IPS DF 4.7 (cell line): ENCODE data around the gene PLXNA2.
A peak's percentile ranks its signal among the peaks of the same experiment; 100 is the strongest.

Experiments used
- DNase-seq: peaks from one replicate; pipeline ENCODE4 v3.0.0-alpha.2; 2013; ENCODE audit warnings: low spot score; ENCODE audit errors: extremely low read depth

PLXNA2 gene

DNA sequence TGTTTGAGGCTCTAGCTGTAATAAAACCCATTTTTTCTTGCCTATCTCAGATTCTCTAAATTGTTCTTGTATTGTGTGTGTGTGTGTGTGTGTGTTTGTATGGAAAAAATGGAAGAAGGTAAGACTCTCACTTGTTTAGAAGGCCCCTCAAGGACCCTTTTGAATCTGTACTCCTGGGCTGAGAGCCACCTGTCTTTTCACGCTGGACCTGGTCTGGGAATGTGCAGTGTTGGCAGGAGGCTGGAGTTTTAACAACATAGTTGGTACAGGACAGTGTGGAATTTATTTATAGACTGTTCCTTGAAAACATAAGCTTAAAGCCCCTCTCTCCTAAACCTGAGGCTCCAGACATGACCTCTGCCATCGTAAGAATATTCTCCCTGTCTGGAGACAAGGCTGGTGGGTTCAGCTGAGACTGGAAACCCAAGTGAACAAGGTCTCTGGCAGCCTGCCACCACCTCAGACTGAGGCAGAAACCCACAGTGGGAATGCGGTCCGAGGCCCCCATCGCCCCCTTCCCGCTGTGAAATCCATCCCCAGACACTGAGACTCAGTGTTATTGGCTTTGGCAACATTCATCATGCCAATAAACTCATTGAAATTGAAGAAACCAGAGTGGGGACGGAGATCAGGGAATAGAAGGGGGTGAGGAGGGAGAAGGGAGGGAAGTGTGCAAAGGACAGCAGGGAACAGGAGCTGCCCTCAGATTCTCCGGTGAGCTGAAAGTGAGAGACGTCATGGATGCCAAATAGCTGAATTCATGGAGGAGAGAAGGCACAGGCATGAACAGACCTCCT lies 24.6 kb upstream of the PLXNA2 start:
- no peak for DNase-seq

DNA sequence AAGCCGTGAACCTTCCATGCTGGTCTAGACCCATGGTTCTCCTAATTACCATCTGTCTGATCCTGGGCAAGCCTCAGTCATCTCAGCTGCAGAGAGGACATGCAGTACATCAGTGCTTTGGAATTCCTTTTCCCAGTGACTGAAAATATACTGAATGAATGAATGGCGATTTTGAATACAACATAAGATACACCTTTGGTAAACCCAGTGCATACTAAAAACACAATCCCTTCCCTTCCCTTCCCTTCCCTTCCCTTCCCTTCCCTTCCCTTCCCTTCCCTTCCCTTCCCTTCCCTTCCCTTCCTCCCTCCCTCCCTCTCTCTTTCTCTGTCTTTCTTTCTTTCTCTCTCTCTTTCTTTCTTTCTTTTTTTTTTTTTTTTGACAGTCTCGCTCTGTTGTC lies 21.3 kb upstream of the PLXNA2 start:
- no peak for DNase-seq

DNA sequence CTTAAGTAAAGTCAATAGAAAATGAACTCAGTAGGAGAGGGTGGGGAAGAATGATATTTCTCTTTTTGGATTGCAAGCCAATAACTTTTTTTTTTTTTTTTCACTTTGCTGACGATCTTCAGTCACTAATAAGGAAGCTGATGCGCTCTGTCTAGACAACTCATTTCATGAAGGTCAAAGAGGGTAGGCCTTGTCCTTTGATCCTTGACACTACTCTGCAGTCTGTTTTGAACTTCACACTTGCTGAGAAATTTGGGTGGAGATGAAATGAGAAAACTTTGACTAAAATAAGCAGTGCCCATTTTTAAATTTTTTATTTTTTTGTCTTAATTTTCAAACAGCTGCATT lies 20.9 kb upstream of the PLXNA2 start:
- DNase-seq: no peak

DNA sequence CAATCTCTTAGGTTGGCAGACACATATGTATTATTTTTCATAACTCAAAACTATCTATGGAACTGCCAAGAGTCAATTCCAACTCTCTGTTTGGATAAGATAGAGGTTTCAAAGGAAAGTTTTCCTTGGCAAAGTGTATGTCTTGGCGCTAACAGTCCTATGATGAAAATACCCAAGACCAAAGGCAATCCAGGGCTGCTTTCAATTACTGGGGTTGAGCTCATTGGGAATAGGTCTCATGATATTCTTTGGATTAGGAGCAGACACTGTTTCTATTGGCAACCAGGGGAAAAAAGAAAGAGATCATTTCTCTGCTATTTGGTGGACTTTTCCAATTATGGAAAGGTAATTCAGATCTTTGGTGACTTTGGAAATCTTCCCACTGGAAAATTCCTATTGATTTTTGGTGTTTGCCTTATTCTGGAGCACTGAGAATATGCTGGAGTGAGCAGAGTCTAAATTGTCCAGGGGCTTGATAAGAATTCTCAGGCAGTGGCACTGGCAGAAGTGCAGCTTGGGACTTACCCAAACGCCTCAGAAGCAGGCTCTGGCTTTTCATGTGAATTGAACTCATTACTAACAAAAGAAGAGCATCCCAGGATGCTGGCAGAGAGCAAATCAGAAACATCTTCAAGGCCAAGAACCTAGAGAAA lies 20.4 kb upstream of the PLXNA2 start:
- no peak for DNase-seq

DNA sequence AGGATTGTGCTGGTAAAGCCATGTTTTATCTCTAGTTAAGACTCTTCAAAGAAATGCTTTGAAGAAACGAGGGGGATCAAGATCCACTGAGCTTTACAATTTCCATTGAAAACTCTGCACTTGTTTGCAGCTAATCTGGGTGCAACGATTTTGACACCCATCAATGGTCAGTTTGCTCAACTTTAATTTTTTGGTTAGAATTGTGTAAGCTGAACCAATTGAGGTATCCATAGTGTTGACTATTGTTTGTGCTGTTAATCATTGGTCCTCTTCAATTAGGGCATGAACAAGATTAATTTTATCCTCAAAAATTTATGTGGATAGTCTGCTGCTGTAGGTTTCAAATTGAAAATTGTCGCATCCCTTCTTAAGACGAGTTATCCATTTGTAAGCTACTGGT lies 17.7 kb upstream of the PLXNA2 start:
- DNase-seq: no peak

DNA sequence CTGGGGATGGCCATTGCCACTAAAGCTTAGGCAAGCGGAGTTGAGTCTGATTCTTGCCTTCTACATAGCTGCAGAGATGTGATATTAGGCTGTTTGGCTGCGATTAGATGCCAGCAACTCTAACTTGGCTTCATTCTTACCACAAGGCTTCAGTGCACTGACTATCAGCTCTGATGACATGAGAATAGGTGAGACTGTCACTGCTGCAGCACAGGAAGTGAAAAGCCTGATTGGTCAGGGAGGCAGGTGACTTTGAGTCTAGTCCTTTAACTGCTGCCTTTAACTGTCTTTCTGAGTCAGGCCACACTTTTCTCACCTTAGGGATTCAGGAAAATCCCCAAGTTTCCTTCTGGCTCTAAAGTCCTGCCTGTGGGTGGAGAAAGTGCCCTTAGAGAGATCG lies 14.1 kb upstream of the PLXNA2 start:
- DNase-seq: no peak

DNA sequence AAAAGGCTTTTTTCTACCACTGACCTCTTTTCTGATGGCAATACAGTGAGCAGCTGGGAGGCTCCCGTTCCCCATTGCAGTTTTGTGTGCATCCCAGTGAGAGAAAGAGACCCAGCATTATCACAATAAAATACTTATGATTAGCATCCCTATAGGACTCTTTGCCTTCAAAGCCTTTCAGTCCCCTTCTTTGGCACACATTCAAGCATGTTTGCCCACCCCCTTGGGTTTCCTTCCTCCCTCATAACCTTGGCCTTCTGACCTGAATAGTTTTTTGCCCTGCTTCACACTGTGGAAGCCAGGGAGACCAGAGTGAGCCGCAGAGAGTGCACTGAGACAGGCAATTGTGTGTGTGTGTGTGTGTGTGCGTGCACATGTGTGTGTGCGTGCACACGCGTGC lies 13.2 kb upstream of the PLXNA2 start:
- DNase-seq: no peak

DNA sequence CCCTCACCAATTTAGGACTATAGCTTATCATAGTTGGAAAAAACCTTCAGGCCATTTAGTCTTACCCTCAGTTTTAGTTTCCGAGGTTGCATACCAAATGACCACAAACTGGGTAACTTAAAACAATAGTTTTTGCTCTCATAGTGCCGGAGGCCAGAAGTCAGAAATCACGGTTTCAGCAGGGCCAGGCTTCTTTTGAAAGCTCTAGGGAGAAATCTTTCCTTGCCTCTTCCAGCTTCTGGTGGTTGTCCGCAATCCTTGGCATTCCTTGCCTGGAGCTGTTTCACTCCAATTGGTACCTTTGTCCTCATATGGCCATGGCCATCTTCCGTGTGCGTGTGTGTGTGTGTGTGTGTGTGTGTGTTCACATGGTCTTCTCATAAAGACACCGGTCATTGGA lies 12.4 kb upstream of the PLXNA2 start:
- DNase-seq: no peak

DNA sequence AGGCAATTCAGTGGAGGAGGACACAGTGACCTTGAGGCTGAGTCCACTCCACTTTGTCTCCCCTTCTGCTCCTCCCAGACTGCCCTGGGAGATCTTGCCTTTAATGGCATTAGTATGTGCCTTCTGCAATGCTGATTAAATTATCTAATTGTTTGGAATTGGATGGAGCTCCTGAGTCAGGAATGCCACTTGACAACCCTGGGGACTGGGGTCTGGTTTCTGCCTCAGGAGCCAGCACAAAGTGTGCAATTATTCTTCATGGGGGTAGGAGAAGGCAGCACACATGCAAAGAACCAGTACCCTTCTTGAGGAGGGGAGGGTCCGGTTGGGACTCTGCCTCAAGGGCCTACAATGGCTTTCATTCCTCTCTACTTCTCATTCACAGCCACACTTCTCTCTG lies 11.9 kb upstream of the PLXNA2 start:
- DNase-seq: no peak

DNA sequence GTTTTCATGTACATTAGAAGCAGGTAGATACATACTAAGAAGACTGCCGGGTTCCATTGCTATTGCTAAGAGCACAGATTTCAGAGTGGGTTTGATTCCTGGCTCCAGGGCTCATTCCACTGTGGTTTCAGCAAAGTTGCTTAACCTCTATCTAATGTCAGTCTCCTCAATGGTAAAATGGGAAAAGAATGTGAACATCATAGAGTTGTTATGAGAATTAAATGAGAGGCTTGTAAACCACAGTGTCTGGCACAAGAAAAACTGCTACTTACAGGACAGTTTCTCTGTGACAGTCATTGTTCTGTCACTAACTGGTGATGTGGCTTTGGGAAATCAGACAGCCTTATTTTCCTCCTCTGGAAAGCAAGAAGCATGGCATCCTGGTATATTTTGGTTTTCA lies 10.7 kb upstream of the PLXNA2 start:
- DNase-seq: no peak

DNA sequence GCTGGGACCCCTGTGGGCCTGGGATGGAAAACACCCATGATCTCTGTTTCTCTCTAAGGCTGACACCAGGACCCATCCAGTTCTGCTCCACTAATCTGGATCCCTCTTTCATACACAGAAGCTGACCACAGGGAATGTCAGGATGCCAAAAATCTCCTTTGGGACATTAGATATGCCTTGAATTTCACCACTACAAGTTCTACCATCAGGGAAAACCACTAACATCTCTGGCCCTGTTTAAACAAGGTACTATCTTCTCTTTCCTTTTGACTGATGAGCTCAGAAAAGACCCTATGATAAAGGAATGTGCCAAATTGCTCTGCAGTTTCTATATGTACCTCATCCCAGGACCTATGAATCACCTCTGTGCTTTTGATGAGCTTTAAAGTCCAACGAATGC lies 10.2 kb upstream of the PLXNA2 start:
- DNase-seq: no peak

DNA sequence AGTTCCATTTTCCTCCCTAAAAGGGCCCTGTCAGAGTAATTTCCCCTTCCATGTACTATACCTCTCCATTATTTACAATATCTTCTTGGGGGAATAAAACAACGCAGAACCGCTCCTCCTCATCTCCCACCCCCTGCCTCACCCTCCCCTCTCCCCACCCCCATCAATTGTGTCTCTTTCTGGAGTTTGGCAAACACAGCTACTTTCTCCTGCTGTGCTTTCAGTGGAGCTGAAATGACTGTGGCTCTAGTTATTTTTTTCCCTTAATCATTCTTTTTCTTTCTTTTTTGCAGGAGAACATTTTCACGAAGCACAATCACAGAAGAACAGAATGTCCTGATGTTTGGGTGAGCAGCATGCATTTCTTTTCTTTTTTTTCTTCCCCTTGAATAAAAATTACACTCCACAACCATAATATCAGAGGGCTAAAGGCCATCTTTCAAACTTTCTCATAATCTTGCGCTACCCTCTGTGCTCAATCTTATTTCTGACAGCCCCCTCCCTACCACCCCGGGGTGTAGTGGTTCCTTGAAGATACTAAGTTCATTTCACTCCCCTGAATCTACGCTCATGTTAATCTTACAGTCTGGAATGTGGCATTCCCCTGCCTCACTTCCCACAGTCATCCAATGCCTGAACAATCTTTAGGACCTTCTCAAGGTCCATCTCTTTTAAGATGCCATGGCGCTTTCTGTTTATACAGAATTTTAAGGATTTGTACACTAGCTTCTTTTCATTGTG lies 8.8 kb upstream of the PLXNA2 start:
- DNase-seq: no peak

DNA sequence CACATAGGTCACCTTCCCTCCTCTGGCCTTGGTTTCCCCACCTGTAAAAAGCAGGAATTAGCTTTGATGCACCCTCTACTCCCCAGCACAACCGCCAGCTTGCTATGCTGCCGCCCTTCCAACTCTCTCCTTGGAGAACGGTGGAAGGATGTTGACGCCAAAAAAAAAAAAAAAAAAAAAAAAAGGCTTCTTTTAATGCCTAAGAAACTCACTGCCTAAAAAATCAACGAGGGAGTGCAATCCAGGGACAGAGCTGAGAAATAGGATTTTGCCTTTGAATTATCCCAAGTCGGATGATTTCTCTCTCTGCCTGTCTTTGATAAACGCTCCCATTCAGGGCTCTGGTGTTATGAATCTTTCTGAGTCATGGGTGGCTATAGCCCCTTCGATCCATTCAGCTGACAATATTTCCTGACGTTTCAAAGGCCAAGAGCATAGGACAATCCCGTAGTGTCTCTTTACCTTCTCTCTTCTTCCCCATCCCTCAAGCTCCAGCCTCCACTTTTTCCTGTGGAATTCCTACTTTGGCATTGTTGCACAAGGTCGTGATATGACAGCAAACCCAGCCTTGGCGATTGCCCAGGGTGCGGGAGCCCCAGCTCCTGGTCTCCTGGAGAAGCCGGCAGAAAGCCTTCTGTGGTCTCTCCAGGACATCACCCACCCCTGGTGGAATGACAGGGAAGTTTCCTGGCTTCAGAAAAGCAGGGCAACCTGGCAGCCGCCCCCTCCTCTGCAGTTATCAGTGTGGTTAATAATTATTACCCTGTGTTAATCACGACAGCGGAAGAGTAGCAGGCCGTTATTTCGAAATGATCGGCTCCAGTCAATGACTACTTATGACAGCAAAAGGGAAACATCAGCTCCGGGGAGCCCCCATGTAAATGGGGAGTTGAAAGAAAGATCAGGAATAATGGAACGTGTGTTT lies 8.0 kb upstream of the PLXNA2 start:
- no peak for DNase-seq

DNA sequence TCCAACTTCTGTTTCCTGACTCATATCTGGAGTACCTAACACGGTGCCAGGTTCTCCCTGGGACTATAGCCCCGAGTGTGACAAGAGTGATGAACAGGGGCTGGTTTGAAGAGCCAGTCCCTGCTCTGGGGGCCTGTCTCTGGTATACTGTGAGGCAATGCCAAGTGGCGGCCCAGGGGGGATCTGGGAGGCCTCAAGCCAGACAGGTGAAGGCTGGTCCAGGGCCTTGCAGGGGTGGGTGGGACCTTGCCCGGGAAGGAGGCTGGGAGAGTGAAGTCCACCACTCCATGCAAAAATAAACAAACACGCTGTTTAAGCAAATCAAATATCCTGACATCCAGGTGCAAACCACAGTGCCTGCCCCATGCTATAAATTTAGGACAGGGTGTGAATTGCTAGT lies 6.8 kb upstream of the PLXNA2 start:
- DNase-seq: no peak

DNA sequence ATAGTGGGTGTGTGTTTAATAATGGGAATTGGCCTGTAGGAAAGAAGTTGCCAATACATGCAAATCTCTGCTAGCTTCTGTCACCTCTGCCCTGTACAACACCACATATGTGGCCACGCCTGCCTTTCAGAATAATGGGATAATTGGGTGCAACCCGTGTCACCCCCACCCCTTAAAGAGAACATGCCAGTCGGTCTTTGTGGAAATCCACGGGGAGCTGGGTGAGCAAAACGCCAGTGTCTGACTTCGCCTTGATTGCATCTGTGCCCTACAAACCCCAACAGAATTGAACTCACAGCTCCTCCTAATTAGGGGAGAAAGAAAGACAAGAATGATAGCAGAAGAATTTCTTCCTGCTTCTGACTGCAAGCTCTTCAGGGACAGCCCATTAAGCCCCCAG lies 6.4 kb upstream of the PLXNA2 start:
- DNase-seq: no peak

DNA sequence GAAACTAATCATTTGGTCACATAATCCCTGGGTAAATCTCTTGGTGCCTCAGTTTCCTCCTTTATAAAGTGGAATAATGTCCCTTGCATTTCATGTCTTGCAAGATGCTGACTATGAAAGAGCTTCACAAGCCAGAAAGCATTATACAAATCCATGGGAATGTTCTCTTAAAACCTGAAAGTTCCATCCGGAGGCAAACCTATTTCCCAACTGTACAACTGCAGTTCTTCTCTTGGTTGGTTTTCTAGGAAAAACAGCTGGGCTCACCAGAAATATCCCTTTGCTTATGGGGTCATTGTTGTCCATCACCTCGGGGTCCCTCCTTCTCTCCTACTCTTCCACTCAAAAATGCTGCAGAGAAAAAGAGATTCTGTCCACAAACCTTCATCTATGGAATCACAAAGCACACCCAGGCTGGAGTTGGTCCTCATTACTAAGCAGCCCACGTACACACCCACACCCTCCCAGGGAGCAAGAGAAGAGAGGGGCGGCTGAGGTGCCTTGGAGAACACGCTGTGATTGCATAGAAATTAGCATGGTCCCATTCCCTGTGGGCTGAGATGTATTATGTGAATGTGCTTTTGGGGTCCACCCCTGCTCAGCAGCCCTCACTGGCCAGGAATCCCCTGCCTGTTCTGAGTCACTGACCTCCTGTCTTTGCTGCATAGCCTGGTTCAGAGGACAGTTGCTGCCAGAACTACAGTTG lies 5.0 kb upstream of the PLXNA2 start:
- no peak for DNase-seq

DNA sequence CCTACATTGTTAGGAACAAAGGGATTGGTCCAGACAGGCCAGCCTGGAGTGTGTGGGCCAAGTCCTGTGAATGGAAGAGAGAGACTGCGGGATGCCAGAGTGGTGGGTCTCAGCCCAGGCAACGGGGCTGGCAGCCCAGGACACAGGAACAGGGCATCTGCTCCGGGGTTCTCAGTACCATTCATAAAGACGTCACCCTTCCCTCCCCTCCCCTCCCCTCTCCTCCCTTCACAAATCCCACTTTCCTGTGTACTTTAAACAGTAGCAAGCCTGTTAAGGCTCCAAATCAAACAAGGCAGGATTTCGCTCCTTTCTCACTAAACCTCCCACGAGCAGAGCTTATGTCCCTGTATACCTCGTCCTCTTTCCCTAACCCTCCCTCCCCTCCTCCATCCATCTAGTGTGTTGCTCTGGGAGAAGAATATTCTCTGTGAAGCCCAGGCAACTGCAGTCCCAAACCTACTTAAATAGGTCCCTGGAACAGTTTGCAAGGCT lies 4.2 kb upstream of the PLXNA2 start:
- no peak for DNase-seq

DNA sequence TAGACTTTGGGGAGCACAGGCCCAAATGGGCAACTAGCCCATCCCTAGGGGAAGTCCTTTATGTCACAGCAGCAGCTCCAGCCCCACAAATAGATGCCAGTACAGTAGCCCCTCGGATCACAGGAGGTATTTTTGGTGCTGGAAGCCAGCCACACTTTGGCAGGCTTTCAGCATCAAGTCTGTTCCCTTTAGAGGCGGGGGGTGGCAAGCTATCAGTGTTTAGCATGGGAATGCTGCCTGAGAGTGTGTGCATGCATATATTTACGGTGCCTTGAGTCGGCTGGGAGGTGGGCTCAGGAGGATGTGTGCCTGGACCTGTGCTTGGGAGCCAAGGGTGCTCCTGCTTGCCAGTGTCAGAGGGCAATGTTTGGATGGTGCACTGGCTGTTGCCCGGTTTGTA lies 3.5 kb upstream of the PLXNA2 start:
- DNase-seq: no peak

DNA sequence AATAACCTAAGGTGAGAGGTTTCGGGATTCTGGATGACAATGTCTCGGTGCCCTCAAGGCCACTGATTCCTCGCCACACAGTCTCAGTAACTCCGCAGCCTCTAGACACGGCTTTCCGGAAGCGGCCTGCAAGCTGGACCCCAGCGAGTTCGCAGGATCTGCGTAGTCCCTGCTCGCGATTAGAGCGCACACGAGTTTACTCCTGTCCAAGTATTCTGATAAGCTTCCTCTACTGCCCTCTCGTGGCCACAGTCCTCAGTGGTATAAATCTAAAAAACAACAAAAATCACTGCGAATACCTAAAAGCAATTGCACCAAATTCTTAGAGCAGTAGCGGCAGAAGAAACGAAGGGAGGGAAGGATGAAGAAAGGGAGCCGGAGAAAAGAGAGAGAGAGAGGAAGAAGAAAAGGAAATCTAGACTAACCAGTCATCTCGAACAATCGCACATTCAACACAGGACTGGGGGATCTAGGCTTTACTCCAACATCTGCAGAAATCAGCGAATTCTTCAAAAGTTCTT lies 1.1 kb upstream of the PLXNA2 start:
- peak; percentile 78 for DNase-seq

DNA sequence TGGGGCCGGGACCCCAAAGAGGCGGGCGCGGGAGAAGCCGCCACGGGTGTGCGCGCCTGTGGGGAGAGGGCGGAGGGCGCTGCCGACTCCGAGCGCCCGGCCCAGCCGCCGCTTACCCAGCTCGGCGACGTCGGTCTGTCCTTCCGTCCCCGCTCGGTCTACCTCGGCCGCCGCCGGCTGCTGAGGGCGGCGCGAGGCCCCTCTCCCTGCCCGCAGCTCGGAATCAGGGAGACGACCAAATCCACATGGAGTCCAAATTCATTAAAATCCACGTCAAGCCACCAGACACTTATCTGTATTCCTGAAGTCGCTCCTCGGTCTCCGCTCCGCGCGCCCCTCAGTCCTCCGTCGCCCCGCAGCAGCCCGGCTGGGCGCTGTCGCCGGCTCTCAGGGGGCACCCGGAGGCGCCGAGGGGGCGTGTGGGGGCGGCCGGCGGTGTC lies 637 bp downstream of the PLXNA2 start:
- DNase-seq: no peak
